Caco-2 (cell line): ENCODE data around the gene FBXL22. TPM values are rescaled to one million over a fixed set of nuclear protein-coding genes. Genes with fewer than 3 reads are reported as not detected.

Experiments
- BruUV-seq: library from RNA; stranded (reverse); fragments of 400-500 nt; replicated peaks from 2 replicates; lab custom pipeline; 2021; lab: Mats Ljungman, UMichigan
- CTCF ChIA-PET: fragments of 300-600 bp; sonication (Branson Sonifier 250); formaldehyde crosslinking; loops from one replicate; lab custom pipeline; 2022; ENCODE audit warnings: antibody characterized with exemption; lab: Charles Lee
- POLR2A ChIA-PET: fragments of 300-600 bp; sonication (Branson Sonifier 250); formaldehyde crosslinking; loops from one replicate; lab custom pipeline; 2022; ENCODE audit warnings: antibody characterized with exemption; lab: Charles Lee
- DNase-seq, 2 experiments: peaks; one replicate each; pipeline versions ENCODE4 v3.0.0 to v3.0.0-alpha.2; 2020 to 2022
- H3K27me3 ChIP-seq: replicated peaks from 2 replicates; pipeline ENCODE4 v1.6.0; 2011; ENCODE audit warnings: low read length; ENCODE audit not compliant: control insufficient read depth, insufficient read depth
- H3K36me3 ChIP-seq: 2 replicates; pipeline ENCODE4 v1.5.1; 2011; ENCODE audit warnings: low read length; ENCODE audit not compliant: control insufficient read depth, insufficient read depth
- H3K4me1 ChIP-seq: fragments of 250-450 bp; sonication (Bioruptor Pico); 2 replicates; pipeline ENCODE4 v1.5.1; 2020; ENCODE audit warnings: mild to moderate bottlenecking
- H3K4me3 ChIP-seq: 2 replicates; pipeline ENCODE4 v1.5.1; 2011; ENCODE audit warnings: low read depth, mild to moderate bottlenecking, control low read depth, low read length
- H3K9me3 ChIP-seq: fragments of 250-450 bp; sonication (Bioruptor Pico); 2 replicates; pipeline ENCODE4 v1.5.1; 2020; ENCODE audit warnings: mild to moderate bottlenecking, moderate library complexity
- H3K27ac Mint-ChIP-seq: one replicate; pipeline ENCODE4 v1.8.0; 2022; ENCODE audit warnings: mixed read lengths; ENCODE audit not compliant: unreplicated experiment
- H3K27me3 Mint-ChIP-seq: one replicate; pipeline ENCODE4 v1.8.0; 2022; ENCODE audit warnings: mixed read lengths; ENCODE audit not compliant: insufficient read depth, unreplicated experiment
- H3K36me3 Mint-ChIP-seq: one replicate; pipeline ENCODE4 v1.8.0; 2022; ENCODE audit warnings: mild to moderate bottlenecking, mixed read lengths; ENCODE audit not compliant: insufficient read depth, unreplicated experiment
- H3K4me1 Mint-ChIP-seq: one replicate; pipeline ENCODE4 v1.8.0; 2022; ENCODE audit warnings: low read depth, mixed read lengths; ENCODE audit not compliant: unreplicated experiment
- H3K4me3 Mint-ChIP-seq: one replicate; pipeline ENCODE4 v1.8.0; 2022; ENCODE audit warnings: mild to moderate bottlenecking, moderate library complexity, mixed read lengths; ENCODE audit not compliant: unreplicated experiment
- H3K9me3 Mint-ChIP-seq: one replicate; pipeline ENCODE4 v1.8.0; 2022; ENCODE audit warnings: mixed read lengths; ENCODE audit not compliant: unreplicated experiment
- CTCF ChIP-seq, 2 experiments: fragments of 200-600 bp in 1 of 2; IDR thresholded peaks; 1 replicate in 1 of 2; 2 replicates in 1 of 2; pipeline versions ENCODE4 v1.5.1 to v1.8.0; 2011 to 2022; ENCODE audit warnings: antibody characterized with exemption in 1 of 2, control low read depth in 1 of 2, inconsistent platforms in 1 of 2, low read depth in 1 of 2, low read length in 1 of 2, mild to moderate bottlenecking in 1 of 2, moderate library complexity in 1 of 2; ENCODE audit not compliant: insufficient read depth in 1 of 2, severe bottlenecking in 1 of 2, unreplicated experiment in 1 of 2
- intact Hi-C: fragments of 100-400 bp; cut with micrococcal nuclease; formaldehyde crosslinking; loops from one replicate; pipeline ENCODE4 v1.10.0; 2022; ENCODE audit not compliant: unreplicated experiment
- total RNA-seq: library from RNA; stranded (reverse); gene quantifications from 2 replicates; pipeline ENCODE4 v1.2.3, GENCODE V29; 2022

Gene FBXL22
- total RNA-seq, 1 experiment from 2014 or later = not detected

- no peaks in the 10 kb centered on the region for H3K9me3 ChIP-seq
- H3K27me3 Mint-ChIP-seq = no peaks in the 10 kb centered on the region
- ChIA-PET CTCF (interaction anchor here (0.6 kb wide), 1 partner anchor 552 kb away, joined by 4 read pairs; the partner anchor contains the start of gene TPM1), POLR2A (no interaction called here)
- no peaks in the 10 kb centered on the region; the same call in 1 of the 2 replicates for H3K4me1 ChIP-seq
- no peak for TF ChIP-seq CTCF (IDR thresholded peaks at IDR 0.05; ENCODE audit: insufficient read depth in 1 of 2, low read depth in 1 of 2, low read length in 1 of 2, severe bottlenecking in 1 of 2, unreplicated experiment in 1 of 2)
- H3K27ac Mint-ChIP-seq = no peak overlapping the region
- H3K27me3 ChIP-seq = no peaks in the 10 kb centered on the region
- peaks cover 1% of the 10 kb centered on the region for H3K36me3 ChIP-seq
- no TSS peak for BruUV-seq
- no peak for DNase-seq
- no peaks in the 10 kb centered on the region for H3K4me1 Mint-ChIP-seq
- no peak overlapping the region for H3K4me3 ChIP-seq
- H3K4me3 Mint-ChIP-seq = no peak overlapping the region
- H3K9me3 Mint-ChIP-seq = no peaks in the 10 kb centered on the region
- H3K36me3 Mint-ChIP-seq = peaks cover 52% of the 10 kb centered on the region
- intact Hi-C loops = no loop called here
Measured at GRCh38 chr15:63593705-63594671, 3.2 kb upstream of the FBXL22 start.

- ChIA-PET CTCF (no interaction called here), POLR2A (interaction anchor here (0.5 kb wide), 1 partner anchor 700 kb away, joined by 10 read pairs; no protein-coding TSS in a partner anchor)
- peaks cover 1% of the 10 kb centered on the region for H3K36me3 ChIP-seq
- no peaks in the 10 kb centered on the region; the same call in 1 of the 2 replicates for H3K4me1 ChIP-seq
- Mint-ChIP-seq H3K9me3 (no peaks in the 10 kb centered on the region), H3K36me3 (peaks cover 50% of the 10 kb centered on the region), H3K4me3 (no peak overlapping the region), H3K4me1 (no peaks in the 10 kb centered on the region), H3K27ac (no peak overlapping the region), H3K27me3 (no peaks in the 10 kb centered on the region)
- DNase-seq = no peak
- no peaks in the 10 kb centered on the region for H3K9me3 ChIP-seq
- no TSS peak for BruUV-seq
- no peaks in the 10 kb centered on the region for H3K27me3 ChIP-seq
- intact Hi-C loops = no loop called here
- no peak for TF ChIP-seq CTCF (IDR thresholded peaks at IDR 0.05; ENCODE audit: insufficient read depth in 1 of 2, low read depth in 1 of 2, low read length in 1 of 2, severe bottlenecking in 1 of 2, unreplicated experiment in 1 of 2)
- H3K4me3 ChIP-seq = no peak overlapping the region
Measured at GRCh38 chr15:63595065-63595464, 2.1 kb upstream of the FBXL22 start.

GRCh38 chr15:63595688-63596087, 1.5 kb upstream of the FBXL22 start:
- H3K4me3 Mint-ChIP-seq = no peak overlapping the region
- Histone ChIP-seq H3K4me3 (no peak overlapping the region), H3K27me3 (no peaks in the 10 kb centered on the region), H3K36me3 (no peaks in the 10 kb centered on the region; the same call in 1 of the 2 replicates), H3K9me3 (no peaks in the 10 kb centered on the region), H3K4me1 (no peaks in the 10 kb centered on the region; the same call in 1 of the 2 replicates)
- BruUV-seq = no TSS peak
- H3K27me3 Mint-ChIP-seq = no peaks in the 10 kb centered on the region
- H3K9me3 Mint-ChIP-seq = no peaks in the 10 kb centered on the region
- ChIA-PET POLR2A (no interaction called here), CTCF (no interaction called here)
- peaks cover 51% of the 10 kb centered on the region for H3K36me3 Mint-ChIP-seq
- H3K27ac Mint-ChIP-seq = no peak overlapping the region
- TF ChIP-seq CTCF (IDR thresholded peaks at IDR 0.05; ENCODE audit: insufficient read depth in 1 of 2, low read depth in 1 of 2, low read length in 1 of 2, severe bottlenecking in 1 of 2, unreplicated experiment in 1 of 2) = no peak
- no peaks in the 10 kb centered on the region for H3K4me1 Mint-ChIP-seq
- no peak for DNase-seq
- intact Hi-C loops = no loop called here
